GM21786 (cell line): ENCODE data around the gene MAPK8IP2.

Experiments
- ATAC-seq: cut with Tn5 transposase; IDR thresholded peaks from one replicate; pipeline ENCODE4 v1.9.1; 2021; ENCODE audit not compliant: unreplicated experiment

Gene MAPK8IP2

GRCh38 chr22:50600538-50600937, at the start of gene MAPK8IP2:
TSS of gene MAPK8IP2 (plus strand) at chr22:50600793. CDS start at chr22:50600819, 26 bp downstream.
- no peak for ATAC-seq

- ATAC-seq, result no peak
Observed at GRCh38 chr22:50551160-50551752, 49.3 kb upstream of the MAPK8IP2 start.

GRCh38 chr22:50553310-50553709, 47.3 kb upstream of the MAPK8IP2 start:
- no peak for ATAC-seq

GRCh38 chr22:50556703-50557102, 43.9 kb upstream of the MAPK8IP2 start:
- no peak for ATAC-seq

- ATAC-seq, result no peak
Observed at GRCh38 chr22:50560034-50560433, 40.6 kb upstream of the MAPK8IP2 start.

- ATAC-seq, result no peak
Observed at GRCh38 chr22:50561401-50562358, 38.9 kb upstream of the MAPK8IP2 start.

- ATAC-seq, result peak; percentile 81
Observed at GRCh38 chr22:50562523-50563412, 37.8 kb upstream of the MAPK8IP2 start, which contains the start of gene SYCE3. TSS of gene SYCE3 (minus strand) at chr22:50562919. CDS start at chr22:50556405, 6,514 bp downstream.

GRCh38 chr22:50563413-50564160, 37.0 kb upstream of the MAPK8IP2 start:
- no peak for ATAC-seq

- no peak for ATAC-seq
Observed at GRCh38 chr22:50564289-50564688, 36.3 kb upstream of the MAPK8IP2 start.

GRCh38 chr22:50567721-50568252, 32.8 kb upstream of the MAPK8IP2 start:
- ATAC-seq, result no peak

- no peak for ATAC-seq
Observed at GRCh38 chr22:50568626-50569025, 32.0 kb upstream of the MAPK8IP2 start.

- no peak for ATAC-seq
Observed at GRCh38 chr22:50569041-50569459, 31.5 kb upstream of the MAPK8IP2 start.

GRCh38 chr22:50569896-50570535, 30.6 kb upstream of the MAPK8IP2 start:
- ATAC-seq, result no peak

GRCh38 chr22:50570861-50571260, 29.7 kb upstream of the MAPK8IP2 start:
- no peak for ATAC-seq

GRCh38 chr22:50571264-50572175, 29.1 kb upstream of the MAPK8IP2 start:
- ATAC-seq, result no peak

- no peak for ATAC-seq
Observed at GRCh38 chr22:50572965-50573364, 27.6 kb upstream of the MAPK8IP2 start.

- ATAC-seq, result no peak
Observed at GRCh38 chr22:50573491-50574382, 26.9 kb upstream of the MAPK8IP2 start.

GRCh38 chr22:50574383-50574755, 26.2 kb upstream of the MAPK8IP2 start:
- ATAC-seq, result no peak
